OCI-LY7 (cell line): ENCODE results near the gene TRIB2.

Source experiments
- EZH2phosphoT487 ChIP-seq: fragments of 200-600 bp; sonication (generic); IDR thresholded peaks from 2 replicates; pipeline ENCODE4 v1.6.1; 2018; ENCODE audit warnings: low read depth, borderline replicate concordance, mild to moderate bottlenecking, mixed run types, antibody characterized with exemption, low read length, moderate library complexity, mixed read lengths
- TF ChIP-seq, protein P1 (sequence below): fragments of 200-600 bp; sonication (generic); conservative IDR thresholded peaks from 2 replicates; pipeline ENCODE4 v1.5.1; 2014; ENCODE audit warnings: mild to moderate bottlenecking, antibody characterized with exemption, low read length, moderate library complexity, mixed read lengths

DNA sequence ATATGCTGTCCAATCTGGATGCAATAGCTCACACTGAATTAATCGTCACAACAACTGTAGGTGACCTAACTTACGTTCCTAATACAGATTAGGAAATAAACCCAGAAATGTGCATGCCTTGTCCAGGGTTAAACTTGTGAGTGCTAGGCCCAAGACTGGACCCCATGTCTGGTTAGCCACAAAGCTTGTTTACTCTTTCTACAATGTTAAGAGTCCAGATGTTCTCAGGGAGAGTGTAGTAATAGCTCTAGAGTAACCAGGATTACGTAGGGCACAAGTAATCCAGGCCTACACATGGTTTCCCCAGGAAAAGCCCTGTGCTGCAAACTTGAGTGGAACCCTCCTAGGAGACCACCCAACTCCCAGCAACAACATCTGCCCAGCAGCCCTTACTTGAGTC lies 26.2 kb downstream of the TRIB2 start:
- TF ChIP-seq, protein P1, sequence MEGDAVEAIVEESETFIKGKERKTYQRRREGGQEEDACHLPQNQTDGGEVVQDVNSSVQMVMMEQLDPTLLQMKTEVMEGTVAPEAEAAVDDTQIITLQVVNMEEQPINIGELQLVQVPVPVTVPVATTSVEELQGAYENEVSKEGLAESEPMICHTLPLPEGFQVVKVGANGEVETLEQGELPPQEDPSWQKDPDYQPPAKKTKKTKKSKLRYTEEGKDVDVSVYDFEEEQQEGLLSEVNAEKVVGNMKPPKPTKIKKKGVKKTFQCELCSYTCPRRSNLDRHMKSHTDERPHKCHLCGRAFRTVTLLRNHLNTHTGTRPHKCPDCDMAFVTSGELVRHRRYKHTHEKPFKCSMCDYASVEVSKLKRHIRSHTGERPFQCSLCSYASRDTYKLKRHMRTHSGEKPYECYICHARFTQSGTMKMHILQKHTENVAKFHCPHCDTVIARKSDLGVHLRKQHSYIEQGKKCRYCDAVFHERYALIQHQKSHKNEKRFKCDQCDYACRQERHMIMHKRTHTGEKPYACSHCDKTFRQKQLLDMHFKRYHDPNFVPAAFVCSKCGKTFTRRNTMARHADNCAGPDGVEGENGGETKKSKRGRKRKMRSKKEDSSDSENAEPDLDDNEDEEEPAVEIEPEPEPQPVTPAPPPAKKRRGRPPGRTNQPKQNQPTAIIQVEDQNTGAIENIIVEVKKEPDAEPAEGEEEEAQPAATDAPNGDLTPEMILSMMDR = no peak
- TF ChIP-seq EZH2phosphoT487 = no peak
